Measurements from ENCODE around the gene ROR2. TPM values are rescaled to one million over a fixed set of nuclear protein-coding genes. Genes with fewer than 3 reads are reported as not detected.

The ROR2 gene
- total RNA-seq: 10 to 100 TPM in 3 of 4 donors, 1 to 10 TPM in 1; 9.5 to 17.7 (median 15.9) TPM

GRCh38 chr9:91949946-91950664 is at the start of gene ROR2:
Gene ROR2 (minus strand): TSS chr9:91950228.
- Histone ChIP-seq H3K9me3 (no peaks in the 10 kb centered on the region), H3K4me3 (replicated peaks in 1 of 3) (peak within 1 kb of the TSS; percentile 24 to 71 (median 58)), H3K36me3 (no peaks in the 10 kb centered on the region), H3K27me3 (no peaks in the 10 kb centered on the region), H3K4me1 (peaks cover 16 to 27% of the 10 kb centered on the region in 2 donors), H3K27ac (peak within 1 kb of the TSS; percentile 61 to 85 (median 80))
- DNase-seq: peak; percentile 86 to 87
- TF ChIP-seq POLR2A (IDR thresholded peaks at IDR 0.05) (peak in 1 of 2 donors; percentile 76), CTCF (IDR thresholded peaks at IDR 0.05) (peak in 4 of 6 experiments; percentile 28 to 93 (median 90))
- intact Hi-C loops (cut with DNase I): loop anchor here (2.0 to 10.0 kb wide), 2 partner anchors 105 to 173 kb away; no protein-coding TSS in a partner anchor
- WGBS, 2 donors: 0 to 1% methylated on average over 16 to 19 of the region's 81 CpGs

DNA sequence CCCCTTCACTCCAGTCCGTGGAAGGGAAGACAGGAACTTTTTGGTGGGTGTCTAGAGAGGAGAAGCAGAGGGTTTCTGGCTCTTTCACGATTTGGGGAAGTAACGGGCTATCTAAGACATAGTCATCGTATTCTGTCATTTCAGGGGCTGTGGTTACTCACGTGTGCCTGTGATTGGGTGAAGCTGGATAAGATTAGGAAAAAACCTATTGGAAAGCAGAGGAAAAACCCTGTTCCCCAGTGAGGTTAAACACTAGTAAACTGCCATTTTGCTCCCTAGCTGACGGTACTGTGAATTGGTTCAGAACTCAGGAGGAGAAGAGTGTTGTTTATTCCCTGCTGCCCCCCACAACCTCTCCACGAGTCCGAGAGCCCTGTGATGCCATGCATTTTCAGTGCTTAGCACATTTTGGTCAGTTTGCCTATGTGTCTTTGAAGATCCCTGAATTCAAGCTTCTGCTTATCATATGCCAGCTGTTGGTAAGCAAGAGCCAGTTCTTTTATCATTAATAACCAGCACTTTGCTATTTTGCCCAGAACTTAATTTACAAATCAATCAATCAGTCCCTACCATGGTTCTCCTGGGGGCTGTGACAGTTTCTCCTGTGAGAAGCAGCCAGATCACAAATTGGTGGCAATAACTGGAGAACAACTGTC is 45.1 kb upstream of the ROR2 start:
- TF ChIP-seq POLR2A (IDR thresholded peaks at IDR 0.05): no peak
- TF ChIP-seq CTCF (IDR thresholded peaks at IDR 0.05): no peak
- H3K27me3 ChIP-seq: no peaks in the 10 kb centered on the region
- H3K27ac ChIP-seq: no peak overlapping the region
- no peak overlapping the region for H3K4me3 ChIP-seq (replicated peaks in 1 of 3)
- WGBS, 2 donors: 34 to 37% methylated on average over 8 of the region's 8 CpGs
- no peaks in the 10 kb centered on the region for H3K36me3 ChIP-seq
- H3K4me1 ChIP-seq: no peaks in the 10 kb centered on the region
- no peaks in the 10 kb centered on the region for H3K9me3 ChIP-seq
- intact Hi-C loops (cut with DNase I): no loop called here
- DNase-seq: no peak

GRCh38 chr9:91994422-91994821 is 44.4 kb upstream of the ROR2 start:
- Histone ChIP-seq H3K4me1 (no peaks in the 10 kb centered on the region), H3K36me3 (no peaks in the 10 kb centered on the region), H3K9me3 (no peaks in the 10 kb centered on the region), H3K27ac (no peak overlapping the region), H3K4me3 (replicated peaks in 1 of 3) (no peak overlapping the region), H3K27me3 (no peaks in the 10 kb centered on the region)
- TF ChIP-seq POLR2A (IDR thresholded peaks at IDR 0.05) (no peak), CTCF (IDR thresholded peaks at IDR 0.05) (no peak)
- 30 to 31% methylated on average over 4 of the region's 4 CpGs for WGBS, 2 donors
- DNase-seq: no peak
- intact Hi-C loops (cut with DNase I): no loop called here

DNA sequence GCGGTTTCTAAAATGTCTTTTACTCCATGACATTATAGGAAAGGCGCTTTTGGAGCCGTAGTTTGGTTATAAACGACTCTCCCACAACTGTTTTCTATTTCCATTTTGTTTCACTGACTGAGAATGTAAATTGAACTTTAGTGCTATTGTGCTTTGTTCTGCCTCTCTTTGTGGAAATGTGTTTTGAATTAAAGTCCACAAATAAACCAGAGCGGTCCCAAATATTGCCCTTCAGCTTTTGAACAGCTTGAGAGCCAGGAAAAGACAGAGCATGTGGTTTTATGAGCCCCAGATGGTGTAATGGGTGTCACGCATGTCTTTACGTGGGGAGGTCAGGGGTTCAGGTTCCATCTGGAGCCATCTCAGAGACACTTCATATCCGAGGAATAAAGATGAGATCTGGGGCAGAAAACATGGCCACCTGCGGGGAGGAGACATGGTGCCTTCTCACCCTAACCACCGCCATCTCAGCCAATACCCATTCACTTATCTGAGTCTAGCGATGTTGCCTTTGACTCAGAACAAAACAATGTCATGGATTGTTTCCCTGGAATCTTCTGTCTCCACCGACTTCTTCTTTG is 42.5 kb upstream of the ROR2 start:
- no peak for TF ChIP-seq CTCF (IDR thresholded peaks at IDR 0.05)
- no peak for TF ChIP-seq POLR2A (IDR thresholded peaks at IDR 0.05)
- intact Hi-C loops (cut with DNase I): no loop called here
- no peaks in the 10 kb centered on the region for H3K27me3 ChIP-seq
- no peaks in the 10 kb centered on the region for H3K36me3 ChIP-seq
- no peaks in the 10 kb centered on the region for H3K9me3 ChIP-seq
- 69 to 74% methylated on average over 12 of the region's 12 CpGs for WGBS, 2 donors
- H3K27ac ChIP-seq: no peak overlapping the region
- H3K4me3 ChIP-seq (replicated peaks in 1 of 3): no peak overlapping the region
- H3K4me1 ChIP-seq: no peaks in the 10 kb centered on the region
- DNase-seq: no peak

Measured in thyroid gland (tissue), 4 donors.